A549 (cell line): ENCODE data around the gene CD4. TPM values are rescaled to one million over a fixed set of nuclear protein-coding genes. Genes with fewer than 3 reads are reported as not detected.

Experiments used
- ATAC-seq, 2 experiments: fragments of 200-7000 bp in 1 of 2; fragments of >200 bp in 1 of 2; cut with Nextera tagmentation in 1 of 2; cut with Tn5 transposase in 1 of 2; 3 replicates each; pipeline versions ENCODE4 v1.8.0 to v1.9.1; 2018 to 2020; ENCODE audit warnings: mild to moderate bottlenecking in 1 of 2, moderate library complexity in 1 of 2
- CTCF ChIA-PET: fragments of 300-600 bp; sonication (Branson Sonifier 250); formaldehyde crosslinking; extraction: SDS; loops from one replicate; lab custom pipeline; 2021; ENCODE audit warnings: antibody characterized with exemption, inconsistent platforms; lab: Yijun Ruan, JAX
- POLR2A ChIA-PET: fragments of 350-600 bp; formaldehyde crosslinking; extraction: SDS; loops from one replicate; lab custom pipeline; 2021; ENCODE audit warnings: antibody characterized with exemption, inconsistent platforms; lab: Yijun Ruan, JAX
- DNase-seq, 2 experiments: peaks; one replicate each; pipeline versions ENCODE4 v3.0.0 to v3.0.0-alpha.2; 2011 to 2016; ENCODE audit warnings: low read depth in 1 of 2, low spot score in 1 of 2
- FAIRE-seq: peaks from 2 replicates; lab custom pipeline; 2011; peaks lifted over from hg19 to GRCh38; lab: Jason Lieb, UNC
- H3K27ac ChIP-seq, 2 experiments: fragments of >200 bp; sonication (Bioruptor Twin); formaldehyde crosslinking; 3 replicates each; pipeline ENCODE4 v1.5.1; 2016 to 2017
- H3K4me1 ChIP-seq: fragments of >200 bp; sonication (Bioruptor Twin); formaldehyde crosslinking; 3 replicates; pipeline ENCODE4 v1.6.1; 2016
- H3K4me2 ChIP-seq: fragments of >200 bp; sonication (Bioruptor Twin); formaldehyde crosslinking; 3 replicates; pipeline ENCODE4 v1.6.1; 2016
- H3K4me3 ChIP-seq: fragments of >200 bp; sonication (Bioruptor Twin); formaldehyde crosslinking; 3 replicates; pipeline ENCODE4 v1.5.1; 2016
- H3K9me3 ChIP-seq: fragments of >200 bp; sonication (Bioruptor Twin); formaldehyde crosslinking; 3 replicates; pipeline ENCODE4 v1.6.1; 2016
- ATOH8 ChIP-seq: fragments of 250-450 bp; sonication (Bioruptor Pico); IDR thresholded peaks from 2 replicates; pipeline ENCODE4 v1.5.0; 2020; ENCODE audit warnings: low read depth, mild to moderate bottlenecking, moderate library complexity
- CHD2 ChIP-seq: fragments of 150-350 bp; IDR thresholded peaks from 2 replicates; pipeline ENCODE4 v1.6.1; 2014; ENCODE audit warnings: low read length; ENCODE audit not compliant: partially characterized antibody
- CHD4 ChIP-seq: fragments of 200-600 bp; sonication (generic); IDR thresholded peaks from 2 replicates; pipeline ENCODE4 v1.6.1; 2016; ENCODE audit warnings: antibody characterized with exemption, mild to moderate bottlenecking, borderline replicate concordance
- EHMT2 ChIP-seq: fragments of 200-600 bp; sonication (generic); IDR thresholded peaks from 2 replicates; pipeline ENCODE4 v1.6.1; 2016; ENCODE audit warnings: antibody characterized with exemption, low read depth, mild to moderate bottlenecking, moderate library complexity
- ELK1 ChIP-seq: fragments of 150-350 bp; IDR thresholded peaks from 2 replicates; pipeline ENCODE4 v1.6.1; 2014; ENCODE audit warnings: low read depth, mild to moderate bottlenecking, low read length
- ESRRA ChIP-seq: fragments of 150-350 bp; IDR thresholded peaks from 2 replicates; pipeline ENCODE4 v1.6.1; 2014; ENCODE audit warnings: mild to moderate bottlenecking, low read length, borderline replicate concordance
- FOSB ChIP-seq: fragments of 250-450 bp; sonication (Bioruptor Pico); IDR thresholded peaks from 2 replicates; pipeline ENCODE4 v1.5.0; 2020; ENCODE audit warnings: mild to moderate bottlenecking, moderate library complexity
- HDAC2 ChIP-seq: fragments of 200-600 bp; sonication (generic); IDR thresholded peaks from 2 replicates; pipeline ENCODE4 v1.6.1; 2016
- HMGXB4 ChIP-seq: fragments of 250-450 bp; sonication (Bioruptor Pico); IDR thresholded peaks from 2 replicates; pipeline ENCODE4 v1.5.0; 2021; ENCODE audit warnings: mild to moderate bottlenecking, moderate library complexity, borderline replicate concordance
- HOXB13 ChIP-seq: fragments of 250-450 bp; sonication (Bioruptor Pico); IDR thresholded peaks from 2 replicates; pipeline ENCODE4 v1.5.0; 2020; ENCODE audit warnings: low read depth, mild to moderate bottlenecking, moderate library complexity
- HOXB5 ChIP-seq: fragments of 250-450 bp; sonication (Bioruptor Pico); IDR thresholded peaks from 2 replicates; pipeline ENCODE4 v1.5.0; 2020; ENCODE audit warnings: mild to moderate bottlenecking, moderate library complexity
- MAZ ChIP-seq: fragments of 150-350 bp; IDR thresholded peaks from 2 replicates; pipeline ENCODE4 v1.6.1; 2014; ENCODE audit warnings: antibody characterized with exemption, low read depth, low read length, borderline replicate concordance
- NFE2L2 ChIP-seq: fragments of 150-350 bp; conservative IDR thresholded peaks from 2 replicates; pipeline ENCODE4 v1.6.1; 2014; ENCODE audit warnings: low read length
- POLR2A ChIP-seq: IDR thresholded peaks from 2 replicates; pipeline ENCODE4 v1.6.1; 2012; ENCODE audit warnings: mild to moderate bottlenecking, low read length
- RAD21 ChIP-seq, 2 experiments: fragments of >200 bp in 1 of 2; sonication (Bioruptor Twin) in 1 of 2; formaldehyde crosslinking in 1 of 2; IDR thresholded peaks in 1 of 2; conservative IDR thresholded peaks in 1 of 2; 2 replicates in 1 of 2; 3 replicates in 1 of 2; pipeline ENCODE4 v1.6.1; 2012 to 2018; ENCODE audit warnings: inconsistent platforms in 1 of 2
- RCOR1 ChIP-seq: fragments of 150-350 bp; IDR thresholded peaks from 2 replicates; pipeline ENCODE4 v1.6.1; 2014; ENCODE audit warnings: antibody characterized with exemption, low read length, low read depth
- RNF2 ChIP-seq: fragments of 200-600 bp; sonication (generic); IDR thresholded peaks from 2 replicates; pipeline ENCODE4 v1.6.1; 2016; ENCODE audit warnings: low read depth, mild to moderate bottlenecking, antibody characterized with exemption, moderate library complexity, borderline replicate concordance
- SREBF2 ChIP-seq: fragments of 450-650 bp; IDR thresholded peaks from 2 replicates; pipeline ENCODE4 v1.6.1; 2014; ENCODE audit warnings: mild to moderate bottlenecking, moderate library complexity
- TP53 ChIP-seq: fragments of 250-450 bp; sonication (Bioruptor Pico); IDR thresholded peaks from 2 replicates; pipeline ENCODE4 v1.5.0; 2021; ENCODE audit warnings: mild to moderate bottlenecking, moderate library complexity
- WGBS: methylation state at CpG from one replicate; pipeline ENCODE4 v1.1.6; 2017; ENCODE audit errors: missing lambda C conversion rate; 5-methylcytosine and 5-hydroxymethylcytosine counted together
- polyA plus RNA-seq, 4 experiments: library from polyadenylated mRNA; depleted of rRNA in 3 of 4; stranded (reverse); fragments of >200 nt; fragmentation: RNase III in 1 of 4; extraction: RNeasy Plus Mini Kit Qiagen cat#74134 plus additional on column Dnase treatment in 1 of 4; gene quantifications; 2 replicates in 3 of 4; 3 replicates in 1 of 4; pipeline ENCODE4 v1.2.3, GENCODE V29; 2011 to 2017

The CD4 gene
- polyA plus RNA-seq, 2 of the 4 experiments (the other 2 are of a cell fraction) = 0.03 TPM; not detected in 1

- no peak for ATAC-seq
- H3K9me3 ChIP-seq = no peaks in the 10 kb centered on the region
- H3K4me1 ChIP-seq = peaks cover 12% of the 10 kb centered on the region
- H3K4me2 ChIP-seq = no peak overlapping the region
- no peak for DNase-seq
- WGBS = 80% methylated on average over 10 of the region's 10 CpGs
- CTCF ChIA-PET = interaction anchor here (0.6 to 29.8 kb wide), 3 partner anchors 9 to 64 kb away, joined by 3 to 306 read pairs (median 3); partner anchors contain the start of gene MLF2
- POLR2A ChIA-PET = interaction anchor here (0.6 to 1.4 kb wide), 2 partner anchors 65 to 129 kb away, joined by 5 read pairs; partner anchors contain the start of genes MLF2 and ZNF384
- H3K27ac ChIP-seq = no peak overlapping the region
- FAIRE-seq = no peak
- H3K4me3 ChIP-seq = no peak overlapping the region
- TF ChIP-seq TP53 (CRISPR knock-in tag) (no peak), HMGXB4 (CRISPR knock-in tag) (no peak)
Measured at GRCh38 chr12:6818222-6818621, 28.9 kb downstream of the CD4 start.

- ATAC-seq (no peak), DNase-seq (no peak), FAIRE-seq (no peak)
- WGBS = 95% methylated on average over 5 of the region's 5 CpGs
- Histone ChIP-seq H3K9me3 (no peaks in the 10 kb centered on the region), H3K4me1 (peaks cover 12% of the 10 kb centered on the region), H3K4me2 (no peak overlapping the region), H3K4me3 (no peak overlapping the region), H3K27ac (no peak overlapping the region)
- TF ChIP-seq HOXB13 (CRISPR knock-in tag) (no peak), HDAC2 (no peak), NFE2L2 (no peak), ATOH8 (CRISPR knock-in tag) (no peak), EHMT2 (no peak), ELK1 (no peak), RCOR1 (no peak)
- CTCF ChIA-PET = interaction anchor here (0.6 to 29.8 kb wide), 4 partner anchors 9 to 65 kb away, joined by 3 to 306 read pairs (median 3); partner anchors contain the start of gene MLF2
- POLR2A ChIA-PET = interaction anchor here (0.6 to 1.4 kb wide), 2 partner anchors 66 to 130 kb away, joined by 5 read pairs; partner anchors contain the start of genes MLF2 and ZNF384
Measured at GRCh38 chr12:6818645-6819044, 29.3 kb downstream of the CD4 start.

- ATAC-seq = no peak
- CTCF ChIA-PET = interaction anchor here (0.8 to 29.8 kb wide), 8 partner anchors 9 to 84 kb away, joined by 3 to 306 read pairs (median 6); partner anchors contain the start of genes MLF2 and PTMS
- DNase-seq = no peak
- no peak for FAIRE-seq
- Histone ChIP-seq H3K9me3 (no peaks in the 10 kb centered on the region), H3K4me3 (no peak overlapping the region), H3K4me1 (peaks cover 12% of the 10 kb centered on the region), H3K27ac (no peak overlapping the region), H3K4me2 (no peak overlapping the region)
- TF ChIP-seq RCOR1 (no peak), ESRRA (no peak), HOXB5 (CRISPR knock-in tag) (no peak), POLR2A (no peak), FOSB (no peak), CHD4 (no peak), CHD2 (no peak), RAD21 (conservative IDR thresholded peaks at IDR 0.05 in 1 of 2, IDR thresholded peaks at IDR 0.05 in 1 of 2) (no peak), MAZ (no peak), RNF2 (no peak), SREBF2 (no peak), ELK1 (no peak)
- POLR2A ChIA-PET = interaction anchor here (1.4 kb wide), 1 partner anchor 66 kb away, joined by 5 read pairs; the partner anchor contains the start of gene MLF2
- WGBS = 89% methylated on average over 13 of the region's 13 CpGs
Measured at GRCh38 chr12:6819106-6820030, 30.0 kb downstream of the CD4 start.
